RWPE1 (cell line): ENCODE data around the gene SNUPN.

Experiments used
- CTCF ChIA-PET: fragments of 350-600 bp; sonication (Branson Sonifier 250); formaldehyde crosslinking; extraction: SDS; loops from one replicate; lab custom pipeline; 2021; lab: Yijun Ruan, JAX
- POLR2A ChIA-PET: fragments of 400-600 bp; formaldehyde crosslinking; extraction: SDS; loops from one replicate; lab custom pipeline; 2020; ENCODE audit warnings: antibody characterized with exemption; ENCODE audit not compliant: low non-redundant PET; lab: Yijun Ruan, JAX
- DNase-seq: peaks from one replicate; pipeline ENCODE4 v3.0.0; 2012; ENCODE audit warnings: low spot score
- H3K27ac ChIP-seq: fragments of 450-650 bp; 2 replicates; pipeline ENCODE4 v1.5.1; 2017
- CTCF ChIP-seq: fragments of 450-650 bp; conservative IDR thresholded peaks from 2 replicates; pipeline ENCODE4 v1.5.1; 2017; ENCODE audit warnings: low read depth, mild to moderate bottlenecking

The SNUPN gene

GRCh38 chr15:75599401-75599800 lies 26.1 kb downstream of the SNUPN start:
- no peak for DNase-seq
- H3K27ac ChIP-seq: no peak overlapping the region
- TF ChIP-seq CTCF: no peak
- CTCF ChIA-PET: interaction anchor here (0.6 kb wide), 2 partner anchors 39 to 72 kb away, joined by 3 to 5 read pairs; no protein-coding TSS in a partner anchor
- POLR2A ChIA-PET: no interaction called here

GRCh38 chr15:75598361-75598760 lies 27.2 kb downstream of the SNUPN start:
- no peak overlapping the region for H3K27ac ChIP-seq
- CTCF ChIA-PET: interaction anchor here (0.6 kb wide), 1 partner anchor 85 kb away, joined by 8 read pairs; no protein-coding TSS in a partner anchor
- TF ChIP-seq CTCF: no peak
- no peak for DNase-seq
- POLR2A ChIA-PET: no interaction called here

- ChIA-PET CTCF (interaction anchor here (0.6 to 1.0 kb wide), 2 partner anchors 12 to 54 kb away, joined by 3 read pairs; no protein-coding TSS in a partner anchor), POLR2A (interaction anchor here (0.6 kb wide), 1 partner anchor 225 kb away, joined by 7 read pairs; no protein-coding TSS in a partner anchor)
- DNase-seq: no peak
- 0 out of 2 replicates have a peak, but pooled peaks have one; percentile 27 for TF ChIP-seq CTCF
- H3K27ac ChIP-seq: no peak overlapping the region
These were observed 27.7 kb downstream of the SNUPN start for GRCh38 chr15:75597667-75598341.

GRCh38 chr15:75596703-75597345 lies 28.7 kb downstream of the SNUPN start:
- no peak for DNase-seq
- POLR2A ChIA-PET: interaction anchor here (0.7 kb wide), 1 partner anchor 74 kb away, joined by 4 read pairs; no protein-coding TSS in a partner anchor
- TF ChIP-seq CTCF: no peak
- CTCF ChIA-PET: interaction anchor here (0.6 to 1.0 kb wide), 2 partner anchors 13 to 53 kb away, joined by 3 read pairs; no protein-coding TSS in a partner anchor
- H3K27ac ChIP-seq: no peak overlapping the region

- TF ChIP-seq CTCF: no peak
- ChIA-PET CTCF (interaction anchor here (0.6 kb wide), 1 partner anchor 62 kb away, joined by 4 read pairs; no protein-coding TSS in a partner anchor), POLR2A (no interaction called here)
- no peak overlapping the region for H3K27ac ChIP-seq
- DNase-seq: no peak
These were observed 31.2 kb downstream of the SNUPN start for GRCh38 chr15:75594276-75594675.

- H3K27ac ChIP-seq: no peak overlapping the region
- ChIA-PET CTCF (no interaction called here), POLR2A (no interaction called here)
- no peak for DNase-seq
- no peak for TF ChIP-seq CTCF
These were observed 33.7 kb downstream of the SNUPN start for GRCh38 chr15:75591655-75592364.
